ENCODE measurements around the gene PGAP3.

DNA sequence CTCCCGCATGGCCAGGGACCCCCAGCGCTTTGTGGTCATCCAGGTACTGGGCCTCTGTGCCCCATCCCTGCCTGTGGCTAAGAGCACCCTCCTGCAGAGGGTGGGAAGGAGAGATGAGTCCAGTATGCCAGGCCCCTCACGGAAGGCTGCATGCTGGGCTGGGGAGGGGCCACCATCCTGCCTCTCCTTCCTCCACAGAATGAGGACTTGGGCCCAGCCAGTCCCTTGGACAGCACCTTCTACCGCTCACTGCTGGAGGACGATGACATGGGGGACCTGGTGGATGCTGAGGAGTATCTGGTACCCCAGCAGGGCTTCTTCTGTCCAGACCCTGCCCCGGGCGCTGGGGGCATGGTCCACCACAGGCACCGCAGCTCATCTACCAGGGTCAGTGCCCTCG lies 38.8 kb upstream of the PGAP3 start:
- TF ChIP-seq, protein P1, sequence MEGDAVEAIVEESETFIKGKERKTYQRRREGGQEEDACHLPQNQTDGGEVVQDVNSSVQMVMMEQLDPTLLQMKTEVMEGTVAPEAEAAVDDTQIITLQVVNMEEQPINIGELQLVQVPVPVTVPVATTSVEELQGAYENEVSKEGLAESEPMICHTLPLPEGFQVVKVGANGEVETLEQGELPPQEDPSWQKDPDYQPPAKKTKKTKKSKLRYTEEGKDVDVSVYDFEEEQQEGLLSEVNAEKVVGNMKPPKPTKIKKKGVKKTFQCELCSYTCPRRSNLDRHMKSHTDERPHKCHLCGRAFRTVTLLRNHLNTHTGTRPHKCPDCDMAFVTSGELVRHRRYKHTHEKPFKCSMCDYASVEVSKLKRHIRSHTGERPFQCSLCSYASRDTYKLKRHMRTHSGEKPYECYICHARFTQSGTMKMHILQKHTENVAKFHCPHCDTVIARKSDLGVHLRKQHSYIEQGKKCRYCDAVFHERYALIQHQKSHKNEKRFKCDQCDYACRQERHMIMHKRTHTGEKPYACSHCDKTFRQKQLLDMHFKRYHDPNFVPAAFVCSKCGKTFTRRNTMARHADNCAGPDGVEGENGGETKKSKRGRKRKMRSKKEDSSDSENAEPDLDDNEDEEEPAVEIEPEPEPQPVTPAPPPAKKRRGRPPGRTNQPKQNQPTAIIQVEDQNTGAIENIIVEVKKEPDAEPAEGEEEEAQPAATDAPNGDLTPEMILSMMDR (IDR thresholded peaks at IDR 0.05), result no peak
- TF ChIP-seq POLR2A (IDR thresholded peaks at IDR 0.05), result no peak
- no peak for TF ChIP-seq POLR2AphosphoS5 (IDR thresholded peaks at IDR 0.05)
